Sigmoid colon (tissue), 3 donors: ENCODE measurements around the gene FMN2.

Experiments used
- CTCF ChIP-seq, 4 experiments: fragments of 450-650 bp in 3 of 4; fragments of 200-600 bp in 1 of 4; IDR thresholded peaks; one replicate each; pipeline ENCODE4 v1.5.1; 2016 to 2019; ENCODE audit warnings: antibody characterized with exemption in 4 of 4, mild to moderate bottlenecking in 3 of 4, moderate library complexity in 2 of 4
- POLR2A ChIP-seq, 2 donors: fragments of 450-650 bp; IDR thresholded peaks; one replicate each; pipeline ENCODE4 v1.6.1; 2016; ENCODE audit warnings: antibody characterized with exemption in 2 of 2, mild to moderate bottlenecking in 2 of 2, moderate library complexity in 2 of 2

- no peak for TF ChIP-seq POLR2A (IDR thresholded peaks at IDR 0.05)
- peak in 1 of 4 experiments; percentile 6 for TF ChIP-seq CTCF (IDR thresholded peaks at IDR 0.05)
Observed at GRCh38 chr1:240492832-240493440, 401.3 kb downstream of the FMN2 start.
